ENCODE data around the gene CXCL10. TPM values are rescaled to one million over a fixed set of nuclear protein-coding genes. Genes with fewer than 3 reads are reported as not detected.
A peak's percentile ranks its signal among the peaks of the same experiment; 100 is the strongest.

CXCL10 gene
- total and polyA plus RNA-seq, 9 donors, result 0.09 to 1.1 (median 0.19) TPM; not detected in 1

GRCh38 chr4:76035141-76035540, 11.8 kb upstream of the CXCL10 start:
- H3K4me3 ChIP-seq (ENCODE audit: low read length), result no peak overlapping the region
- H3K27me3 ChIP-seq (ENCODE audit: control insufficient read depth, insufficient read depth, low read length), result no peaks in the 10 kb centered on the region
- no peaks in the 10 kb centered on the region for H3K36me3 ChIP-seq (ENCODE audit: control insufficient read depth, insufficient read depth, low read length)
- no CpG with 5 or more reads among the region's 3 CpGs for WGBS (ENCODE audit: insufficient coverage)
- no peaks in the 10 kb centered on the region for H3K9me3 ChIP-seq (replicated peaks; ENCODE audit: control insufficient read depth, low read depth, low read length)
- H3K27ac ChIP-seq (ENCODE audit: low read length), result no peak overlapping the region
- H3K4me1 ChIP-seq (ENCODE audit: control insufficient read depth, insufficient read depth, low read length), result no peaks in the 10 kb centered on the region
- no peak for DNase-seq

GRCh38 chr4:76029300-76029699, 6.0 kb upstream of the CXCL10 start:
- Histone ChIP-seq H3K9me3 (replicated peaks; ENCODE audit: control insufficient read depth, low read depth, low read length) (no peaks in the 10 kb centered on the region), H3K36me3 (ENCODE audit: control insufficient read depth, insufficient read depth, low read length) (no peaks in the 10 kb centered on the region), H3K27me3 (ENCODE audit: control insufficient read depth, insufficient read depth, low read length) (no peaks in the 10 kb centered on the region), H3K4me1 (ENCODE audit: control insufficient read depth, insufficient read depth, low read length) (no peaks in the 10 kb centered on the region), H3K27ac (ENCODE audit: low read length) (no peak overlapping the region), H3K4me3 (ENCODE audit: low read length) (no peak overlapping the region)
- no CpG with 5 or more reads among the region's 2 CpGs for WGBS (ENCODE audit: insufficient coverage)
- DNase-seq, result no peak

GRCh38 chr4:76028350-76028765, 5.1 kb upstream of the CXCL10 start:
- no peak overlapping the region for H3K4me3 ChIP-seq (ENCODE audit: low read length)
- H3K27ac ChIP-seq (ENCODE audit: low read length), result no peak overlapping the region
- DNase-seq, result peak; percentile 52
- H3K36me3 ChIP-seq (ENCODE audit: control insufficient read depth, insufficient read depth, low read length), result no peaks in the 10 kb centered on the region
- H3K4me1 ChIP-seq (ENCODE audit: control insufficient read depth, insufficient read depth, low read length), result no peaks in the 10 kb centered on the region
- H3K27me3 ChIP-seq (ENCODE audit: control insufficient read depth, insufficient read depth, low read length), result no peaks in the 10 kb centered on the region
- 23% methylated on average over 4 of the region's 6 CpGs for WGBS (ENCODE audit: insufficient coverage)
- H3K9me3 ChIP-seq (replicated peaks; ENCODE audit: control insufficient read depth, low read depth, low read length), result no peaks in the 10 kb centered on the region

GRCh38 chr4:76024065-76024464, 768 bp upstream of the CXCL10 start:
- no peak overlapping the region for H3K27ac ChIP-seq (ENCODE audit: low read length)
- H3K9me3 ChIP-seq (replicated peaks; ENCODE audit: control insufficient read depth, low read depth, low read length), result no peaks in the 10 kb centered on the region
- 81% methylated on average over 4 of the region's 4 CpGs for WGBS (ENCODE audit: insufficient coverage)
- no peaks in the 10 kb centered on the region for H3K4me1 ChIP-seq (ENCODE audit: control insufficient read depth, insufficient read depth, low read length)
- H3K4me3 ChIP-seq (ENCODE audit: low read length), result no peak overlapping the region
- no peak for DNase-seq
- no peaks in the 10 kb centered on the region for H3K36me3 ChIP-seq (ENCODE audit: control insufficient read depth, insufficient read depth, low read length)
- no peaks in the 10 kb centered on the region for H3K27me3 ChIP-seq (ENCODE audit: control insufficient read depth, insufficient read depth, low read length)

- H3K27ac ChIP-seq (ENCODE audit: low read length), result no peak overlapping the region
- no peaks in the 10 kb centered on the region for H3K9me3 ChIP-seq (replicated peaks; ENCODE audit: control insufficient read depth, low read depth, low read length)
- H3K4me1 ChIP-seq (ENCODE audit: control insufficient read depth, insufficient read depth, low read length), result no peaks in the 10 kb centered on the region
- H3K27me3 ChIP-seq (ENCODE audit: control insufficient read depth, insufficient read depth, low read length), result no peaks in the 10 kb centered on the region
- 67% methylated on average over 1 of the region's 2 CpGs for WGBS (ENCODE audit: insufficient coverage)
- no peaks in the 10 kb centered on the region for H3K36me3 ChIP-seq (ENCODE audit: control insufficient read depth, insufficient read depth, low read length)
- no peak overlapping the region for H3K4me3 ChIP-seq (ENCODE audit: low read length)
- no peak for DNase-seq
These were observed 620 bp downstream of the CXCL10 start for GRCh38 chr4:76022677-76023076.

- Histone ChIP-seq H3K4me3 (ENCODE audit: low read length) (no peak overlapping the region), H3K27me3 (ENCODE audit: control insufficient read depth, insufficient read depth, low read length) (no peaks in the 10 kb centered on the region), H3K27ac (ENCODE audit: low read length) (no peak overlapping the region), H3K9me3 (replicated peaks; ENCODE audit: control insufficient read depth, low read depth, low read length) (no peaks in the 10 kb centered on the region), H3K4me1 (ENCODE audit: control insufficient read depth, insufficient read depth, low read length) (no peaks in the 10 kb centered on the region), H3K36me3 (ENCODE audit: control insufficient read depth, insufficient read depth, low read length) (no peaks in the 10 kb centered on the region)
- 86% methylated on average over 2 of the region's 4 CpGs for WGBS (ENCODE audit: insufficient coverage)
- no peak for DNase-seq
These were observed 1.3 kb downstream of the CXCL10 start for GRCh38 chr4:76022031-76022430.

- no peak overlapping the region for H3K4me3 ChIP-seq (ENCODE audit: low read length)
These were observed 6.1 kb downstream of the CXCL10 start for GRCh38 chr4:76017056-76017686.

GRCh38 chr4:76016393-76016792, 6.9 kb downstream of the CXCL10 start:
- Histone ChIP-seq H3K4me1 (ENCODE audit: control insufficient read depth, insufficient read depth, low read length) (peaks cover 6% of the 10 kb centered on the region), H3K4me3 (ENCODE audit: low read length) (no peak overlapping the region), H3K9me3 (replicated peaks; ENCODE audit: control insufficient read depth, low read depth, low read length) (no peaks in the 10 kb centered on the region), H3K36me3 (ENCODE audit: control insufficient read depth, insufficient read depth, low read length) (no peaks in the 10 kb centered on the region), H3K27ac (ENCODE audit: low read length) (no peak overlapping the region), H3K27me3 (ENCODE audit: control insufficient read depth, insufficient read depth, low read length) (no peaks in the 10 kb centered on the region)
- DNase-seq, result no peak
- WGBS (ENCODE audit: insufficient coverage), result 70% methylated on average over 2 of the region's 2 CpGs

More at GRCh38 chr4:76017056-76017686, 6.1 kb downstream of the CXCL10 start:
- Histone ChIP-seq H3K9me3 (replicated peaks; ENCODE audit: control insufficient read depth, low read depth, low read length) (no peaks in the 10 kb centered on the region), H3K27ac (ENCODE audit: low read length) (no peak overlapping the region), H3K4me1 (ENCODE audit: control insufficient read depth, insufficient read depth, low read length) (no peaks in the 10 kb centered on the region), H3K27me3 (ENCODE audit: control insufficient read depth, insufficient read depth, low read length) (no peaks in the 10 kb centered on the region), H3K36me3 (ENCODE audit: control insufficient read depth, insufficient read depth, low read length) (no peaks in the 10 kb centered on the region)
- WGBS (ENCODE audit: insufficient coverage), result 86% methylated on average over 1 of the region's 3 CpGs
- no peak for DNase-seq

- Histone ChIP-seq H3K4me3 (ENCODE audit: low read length) (no peak overlapping the region), H3K4me1 (ENCODE audit: control insufficient read depth, insufficient read depth, low read length) (peaks cover 10% of the 10 kb centered on the region), H3K36me3 (ENCODE audit: control insufficient read depth, insufficient read depth, low read length) (no peaks in the 10 kb centered on the region), H3K27me3 (ENCODE audit: control insufficient read depth, insufficient read depth, low read length) (no peaks in the 10 kb centered on the region), H3K27ac (ENCODE audit: low read length) (no peak overlapping the region), H3K9me3 (replicated peaks; ENCODE audit: control insufficient read depth, low read depth, low read length) (no peaks in the 10 kb centered on the region)
- DNase-seq, result peak; percentile 32
- no CpG with 5 or more reads among the region's 1 CpG for WGBS (ENCODE audit: insufficient coverage)
These were observed 9.8 kb downstream of the CXCL10 start for GRCh38 chr4:76013540-76013939.

- Histone ChIP-seq H3K4me1 (ENCODE audit: control insufficient read depth, insufficient read depth, low read length) (peaks cover 10% of the 10 kb centered on the region), H3K4me3 (ENCODE audit: low read length) (no peak overlapping the region), H3K36me3 (ENCODE audit: control insufficient read depth, insufficient read depth, low read length) (no peaks in the 10 kb centered on the region), H3K9me3 (replicated peaks; ENCODE audit: control insufficient read depth, low read depth, low read length) (no peaks in the 10 kb centered on the region), H3K27ac (ENCODE audit: low read length) (peak overlapping the region; percentile 93), H3K27me3 (ENCODE audit: control insufficient read depth, insufficient read depth, low read length) (no peaks in the 10 kb centered on the region)
- no peak for DNase-seq
- WGBS (ENCODE audit: insufficient coverage), result no CpG with 5 or more reads among the region's 1 CpG
These were observed 10.9 kb downstream of the CXCL10 start for GRCh38 chr4:76012388-76012801.

All from muscle of leg (tissue), 11 donors.